Chondrocyte (in vitro differentiated cells): ENCODE measurements around the gene FERD3L. TPM values are rescaled to one million over a fixed set of nuclear protein-coding genes. Genes with fewer than 3 reads are reported as not detected.

Experiments
- DNase-seq: peaks from one replicate; pipeline ENCODE4 v3.0.0; 2021; ENCODE audit warnings: mixed read lengths, low spot score
- H3K27ac Mint-ChIP-seq: one replicate; pipeline ENCODE4 v1.8.0; 2021; ENCODE audit warnings: mild to moderate bottlenecking, moderate library complexity, mixed read lengths; ENCODE audit not compliant: unreplicated experiment
- H3K27me3 Mint-ChIP-seq: 2 replicates; pipeline ENCODE4 v1.8.0; 2021; ENCODE audit warnings: low read depth, mixed read lengths
- H3K36me3 Mint-ChIP-seq: 2 replicates; pipeline ENCODE4 v1.8.0; 2021; ENCODE audit warnings: low read depth, mixed read lengths
- H3K4me1 Mint-ChIP-seq: 2 replicates; pipeline ENCODE4 v1.8.0; 2021; ENCODE audit warnings: low read depth, mild to moderate bottlenecking, mixed read lengths
- H3K4me3 Mint-ChIP-seq: one replicate; pipeline ENCODE4 v1.8.0; 2021; ENCODE audit warnings: mild to moderate bottlenecking, moderate library complexity, mixed read lengths; ENCODE audit not compliant: unreplicated experiment
- H3K9me3 Mint-ChIP-seq: 2 replicates; pipeline ENCODE4 v1.8.0; 2021; ENCODE audit warnings: low read depth, mixed read lengths
- CTCF ChIP-seq: fragments of 200-600 bp; sonication (generic); IDR thresholded peaks from 2 replicates; pipeline ENCODE4 v1.5.0; 2021; ENCODE audit warnings: antibody characterized with exemption, mild to moderate bottlenecking, moderate library complexity
- total RNA-seq: library from RNA; stranded (reverse); gene quantifications from 3 replicates; pipeline ENCODE4 v1.2.1, GENCODE V29; 2021

Gene FERD3L
- total RNA-seq, 1 donor from 2014 or later: not detected

- H3K4me3 Mint-ChIP-seq: no peak overlapping the region
- no peaks in the 10 kb centered on the region for H3K27me3 Mint-ChIP-seq
- no peak overlapping the region for H3K27ac Mint-ChIP-seq
- no peak for DNase-seq
- H3K36me3 Mint-ChIP-seq: no peaks in the 10 kb centered on the region
- no peak for TF ChIP-seq CTCF
- no peaks in the 10 kb centered on the region for H3K9me3 Mint-ChIP-seq
- H3K4me1 Mint-ChIP-seq: peaks cover 36% of the 10 kb centered on the region
These were observed 40.4 kb downstream of the FERD3L start for GRCh38 chr7:19104811-19105210.

- no peak overlapping the region for H3K4me3 Mint-ChIP-seq
- H3K9me3 Mint-ChIP-seq: no peaks in the 10 kb centered on the region
- no peaks in the 10 kb centered on the region for H3K27me3 Mint-ChIP-seq
- H3K4me1 Mint-ChIP-seq: peaks cover 18% of the 10 kb centered on the region
- DNase-seq: no peak
- no peaks in the 10 kb centered on the region for H3K36me3 Mint-ChIP-seq
- no peak for TF ChIP-seq CTCF
- no peak overlapping the region for H3K27ac Mint-ChIP-seq
These were observed 42.3 kb downstream of the FERD3L start for GRCh38 chr7:19102884-19103283.

GRCh38 chr7:19101909-19102308 is 43.3 kb downstream of the FERD3L start:
- H3K4me3 Mint-ChIP-seq: no peak overlapping the region
- no peak for DNase-seq
- H3K9me3 Mint-ChIP-seq: no peaks in the 10 kb centered on the region
- H3K27me3 Mint-ChIP-seq: no peaks in the 10 kb centered on the region
- peaks cover 18% of the 10 kb centered on the region for H3K4me1 Mint-ChIP-seq
- no peak overlapping the region for H3K27ac Mint-ChIP-seq
- TF ChIP-seq CTCF: no peak
- H3K36me3 Mint-ChIP-seq: no peaks in the 10 kb centered on the region

- Mint-ChIP-seq H3K36me3 (no peaks in the 10 kb centered on the region), H3K4me3 (no peak overlapping the region), H3K27ac (no peak overlapping the region), H3K9me3 (no peaks in the 10 kb centered on the region), H3K4me1 (peaks cover 17% of the 10 kb centered on the region), H3K27me3 (no peaks in the 10 kb centered on the region)
- no peak for TF ChIP-seq CTCF
- no peak for DNase-seq
These were observed 43.7 kb downstream of the FERD3L start for GRCh38 chr7:19101472-19101871.

GRCh38 chr7:19099924-19100323 is 45.3 kb downstream of the FERD3L start:
- Mint-ChIP-seq H3K27me3 (no peaks in the 10 kb centered on the region), H3K27ac (no peak overlapping the region), H3K4me3 (no peak overlapping the region), H3K36me3 (no peaks in the 10 kb centered on the region), H3K4me1 (peaks cover 7% of the 10 kb centered on the region), H3K9me3 (no peaks in the 10 kb centered on the region)
- no peak for TF ChIP-seq CTCF
- no peak for DNase-seq
